Cortex of kidney (tissue), 1 donor: Measurements from ENCODE around the gene HIPK4.
A peak's percentile ranks its signal among the peaks of the same experiment; 100 is the strongest.
"Not testable (repeated sequence)": the region's sequence is repeated elsewhere in the genome, so short reads cannot be mapped to it uniquely, and the experiment has no call there.

Experiments
- DNase-seq: peaks from one replicate; lab custom pipeline; 2025; lab: John Stamatoyannopoulos, UW

HIPK4 gene, protein sequence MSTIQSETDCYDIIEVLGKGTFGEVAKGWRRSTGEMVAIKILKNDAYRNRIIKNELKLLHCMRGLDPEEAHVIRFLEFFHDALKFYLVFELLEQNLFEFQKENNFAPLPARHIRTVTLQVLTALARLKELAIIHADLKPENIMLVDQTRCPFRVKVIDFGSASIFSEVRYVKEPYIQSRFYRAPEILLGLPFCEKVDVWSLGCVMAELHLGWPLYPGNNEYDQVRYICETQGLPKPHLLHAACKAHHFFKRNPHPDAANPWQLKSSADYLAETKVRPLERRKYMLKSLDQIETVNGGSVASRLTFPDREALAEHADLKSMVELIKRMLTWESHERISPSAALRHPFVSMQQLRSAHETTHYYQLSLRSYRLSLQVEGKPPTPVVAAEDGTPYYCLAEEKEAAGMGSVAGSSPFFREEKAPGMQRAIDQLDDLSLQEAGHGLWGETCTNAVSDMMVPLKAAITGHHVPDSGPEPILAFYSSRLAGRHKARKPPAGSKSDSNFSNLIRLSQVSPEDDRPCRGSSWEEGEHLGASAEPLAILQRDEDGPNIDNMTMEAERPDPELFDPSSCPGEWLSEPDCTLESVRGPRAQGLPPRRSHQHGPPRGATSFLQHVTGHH

DNA sequence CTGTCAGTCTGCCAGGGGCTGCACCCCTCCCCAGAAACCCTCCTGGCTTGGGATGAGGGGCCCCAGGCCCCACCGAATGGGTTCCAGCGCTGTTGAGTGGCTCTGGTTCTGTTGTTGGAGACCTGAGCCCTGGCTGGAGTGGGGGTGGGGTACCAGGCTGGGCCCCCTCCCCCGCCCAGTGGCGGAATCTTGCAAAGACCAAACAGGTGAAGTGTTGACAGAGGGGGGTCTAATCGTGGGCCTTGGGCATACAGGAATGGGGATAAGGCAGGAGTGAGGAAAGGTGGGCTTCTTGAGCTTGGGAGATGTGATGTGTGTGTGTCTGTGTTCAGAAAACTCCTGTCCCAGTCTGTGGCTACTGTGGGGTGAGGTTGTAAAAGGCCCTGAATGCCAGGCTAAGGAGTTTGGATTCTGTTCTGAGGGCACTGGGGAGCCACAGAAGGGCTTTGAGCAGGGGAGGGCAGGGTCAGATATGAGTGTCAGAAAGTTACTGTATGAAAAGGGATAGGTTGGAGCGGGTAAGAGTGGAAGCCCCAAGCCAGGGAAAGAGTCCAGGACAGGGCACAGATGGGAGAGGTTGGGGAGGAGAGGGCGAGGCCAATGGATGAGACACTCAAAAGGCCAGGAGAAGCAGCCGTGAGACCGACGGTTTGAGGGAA is at the start of gene HIPK4:
Gene HIPK4, minus strand, starts transcription at position 98 of the 659 bp plus-strand sequence. CDS start 279 bp downstream, outside the sequence.
- no peak for DNase-seq

DNA sequence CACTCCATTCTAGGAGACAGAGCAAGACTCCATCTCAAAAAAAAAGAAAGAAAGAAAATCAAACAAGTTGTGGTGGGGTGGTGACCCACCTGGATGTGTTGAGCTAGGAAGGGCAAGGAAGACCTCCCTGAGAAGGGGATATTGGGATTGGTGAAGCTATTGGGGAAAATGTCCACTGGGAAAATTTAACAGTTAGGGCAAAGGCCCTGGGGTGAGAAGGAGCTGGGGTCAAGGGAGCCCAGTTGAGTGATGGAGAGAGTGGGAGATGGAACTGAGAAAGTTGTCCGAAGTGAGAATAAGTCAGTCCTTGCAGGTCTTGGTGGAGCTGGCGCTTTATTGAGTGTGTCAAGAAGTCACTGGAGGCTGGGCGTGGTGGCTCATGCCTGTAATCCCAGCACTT is 48.3 kb upstream of the HIPK4 start:
- no peak for DNase-seq

DNA sequence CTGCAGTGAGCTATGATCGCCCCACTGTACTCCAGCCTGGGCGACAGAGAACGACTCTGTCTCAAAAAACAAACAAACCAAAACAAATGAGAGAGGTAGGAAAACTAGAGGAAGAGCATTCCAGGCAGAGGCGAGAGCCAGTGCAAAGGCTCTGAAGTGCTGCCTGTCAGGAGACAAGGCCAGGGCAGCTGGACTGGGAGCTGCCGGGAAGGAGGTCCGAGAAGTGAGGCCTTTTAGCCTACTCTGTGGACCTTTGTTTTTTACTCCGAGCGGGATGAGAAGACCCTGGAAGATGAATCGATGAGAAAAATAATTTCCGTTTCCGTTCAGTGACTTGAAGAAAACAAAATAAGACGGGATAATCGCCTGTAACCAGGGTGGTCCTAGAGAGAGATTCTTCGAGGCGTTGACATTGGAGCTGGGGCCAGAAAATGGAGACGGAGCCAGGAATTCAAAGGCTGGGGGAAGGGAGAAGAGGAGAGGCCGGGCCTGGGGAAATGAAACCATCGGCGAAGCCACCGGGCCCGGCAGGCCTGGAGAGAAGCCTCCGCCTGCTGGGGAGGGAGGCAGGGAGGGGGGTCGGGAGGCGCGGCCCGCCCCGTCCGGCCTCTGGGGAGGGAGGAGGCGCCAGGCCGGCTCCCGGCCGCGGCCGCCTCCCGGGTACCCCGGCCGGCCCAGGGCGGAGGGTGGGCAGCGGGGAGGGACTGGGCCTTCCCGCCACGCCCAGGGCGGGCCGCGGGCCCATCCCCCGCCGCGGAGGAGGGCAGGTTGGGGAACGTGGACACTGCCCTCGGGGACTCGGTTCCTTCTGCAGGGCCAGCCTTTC is 43.6 kb upstream of the HIPK4 start:
- peak; percentile 70 for DNase-seq

DNA sequence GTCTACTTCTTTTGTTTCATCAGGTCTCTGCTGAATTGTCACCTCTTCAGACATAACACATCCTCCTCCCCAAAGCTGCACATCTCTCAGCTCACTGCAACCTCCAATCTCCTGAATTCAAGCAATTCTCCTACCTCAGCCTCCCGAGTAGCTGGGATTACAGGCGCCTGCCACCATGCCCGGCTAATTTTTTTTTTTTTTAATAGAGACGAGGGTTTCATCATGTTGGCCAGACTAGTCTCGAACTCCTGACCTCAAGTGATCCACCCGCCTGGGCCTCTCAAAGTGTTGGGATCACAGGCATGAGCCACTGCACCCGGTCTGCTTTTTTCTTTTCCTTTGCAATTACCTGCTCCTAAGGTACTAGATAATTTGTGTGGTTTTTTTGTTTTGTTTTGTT is 42.8 kb upstream of the HIPK4 start:
- not testable (repeated sequence) for DNase-seq

DNA sequence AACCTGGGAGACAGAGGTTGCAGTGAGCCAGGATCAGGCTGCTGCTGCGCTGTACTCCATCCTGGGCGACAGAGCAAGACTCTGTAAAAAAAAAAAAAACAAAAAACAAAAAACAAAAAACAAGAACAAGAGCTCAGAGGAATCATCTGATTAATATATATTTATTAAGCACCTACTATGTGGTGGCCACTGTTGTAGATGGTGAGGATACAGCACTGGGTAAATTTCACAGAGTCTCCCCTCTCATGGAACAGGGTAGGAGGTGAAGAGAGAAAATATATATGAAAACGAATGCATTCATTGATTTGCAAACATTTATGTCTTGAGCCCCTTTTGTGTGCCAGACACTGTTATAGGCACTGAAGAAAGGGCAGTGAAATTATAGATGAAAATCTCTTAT is 41.7 kb upstream of the HIPK4 start:
- DNase-seq = no peak

DNA sequence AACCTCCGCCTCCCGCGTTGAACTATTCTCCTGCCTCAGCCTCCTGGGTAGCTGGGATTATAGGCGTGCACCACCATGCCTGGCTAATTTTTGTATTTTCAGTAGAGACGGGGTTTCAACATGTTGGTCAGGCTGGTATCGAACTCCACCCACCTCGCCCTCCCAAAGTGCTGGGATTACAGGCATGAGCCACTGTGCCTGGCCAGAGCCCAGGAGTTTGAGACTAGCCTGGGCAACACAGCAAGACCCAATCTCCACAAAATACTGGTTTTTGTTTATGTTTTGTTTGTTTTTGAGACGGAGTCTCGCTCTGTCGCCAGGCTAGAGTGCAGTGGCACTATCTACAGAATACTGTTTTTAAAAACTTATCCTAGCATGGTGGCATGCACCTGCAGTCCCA is 40.3 kb upstream of the HIPK4 start:
- DNase-seq = not testable (repeated sequence)

DNA sequence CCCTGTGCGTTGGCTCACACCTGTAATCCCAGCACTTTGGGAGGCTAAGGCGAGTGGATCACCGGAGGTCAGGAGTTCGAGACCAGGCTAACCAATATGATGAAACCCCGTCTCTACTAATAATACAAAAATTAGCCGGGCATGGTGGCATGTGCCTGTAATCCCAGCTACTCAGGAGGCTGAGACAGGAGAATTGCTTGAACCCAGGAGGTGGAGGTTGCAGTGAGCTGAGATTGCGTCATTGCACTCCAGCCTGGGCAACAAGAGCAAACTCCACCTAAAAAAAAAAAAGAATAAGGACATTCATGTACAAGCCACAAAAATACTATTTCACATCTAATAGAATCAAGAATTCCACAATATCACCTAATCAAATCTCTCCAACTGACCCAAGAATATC is 38.2 kb upstream of the HIPK4 start:
- not testable (repeated sequence) for DNase-seq

DNA sequence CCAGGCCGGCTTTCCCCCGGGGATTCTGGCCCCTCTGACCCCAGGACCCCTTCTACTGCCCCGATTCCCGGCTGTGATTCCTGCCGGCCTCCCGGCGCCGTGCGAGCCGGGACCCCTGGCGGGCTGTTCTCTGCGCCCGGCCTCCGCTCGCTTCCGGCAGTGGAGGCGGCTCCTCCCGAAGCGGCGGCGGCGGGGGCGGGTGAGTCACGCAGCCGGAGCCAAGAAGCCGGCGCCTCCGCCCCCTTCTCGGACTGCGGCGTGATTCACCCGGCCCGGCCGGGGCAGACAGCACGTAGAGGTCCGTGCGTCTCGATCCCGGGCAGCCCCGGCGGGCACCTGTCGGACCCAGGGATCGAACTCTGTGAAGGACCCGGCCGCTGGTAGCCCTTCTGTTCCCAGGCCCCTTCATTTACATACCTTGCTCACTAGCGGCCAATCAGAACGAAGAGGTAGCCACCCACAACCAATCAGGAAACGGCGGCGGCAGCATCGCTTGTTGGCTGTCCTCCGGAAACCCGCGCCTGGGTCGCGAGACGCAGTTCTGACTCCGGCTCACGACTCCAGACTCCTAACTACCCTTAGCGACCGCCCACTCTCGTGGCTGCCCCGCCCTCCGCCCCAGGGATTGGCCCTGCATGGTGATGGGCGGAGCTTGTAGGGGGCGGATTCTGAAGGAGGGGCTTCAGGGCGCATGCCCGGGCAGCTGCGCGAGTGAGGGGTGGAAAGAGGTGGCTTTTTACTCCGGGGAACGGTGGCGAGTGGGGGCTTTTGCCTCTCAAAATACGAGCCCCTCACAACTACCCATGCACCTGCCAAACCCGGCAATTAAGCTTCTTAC is 35.7 kb upstream of the HIPK4 start, which contains the start of gene SERTAD1:
Gene SERTAD1, minus strand, starts transcription at position 543 of the 838 bp plus-strand sequence. CDS start 2,446 bp downstream, outside the sequence.
- peak; percentile 88 for DNase-seq

DNA sequence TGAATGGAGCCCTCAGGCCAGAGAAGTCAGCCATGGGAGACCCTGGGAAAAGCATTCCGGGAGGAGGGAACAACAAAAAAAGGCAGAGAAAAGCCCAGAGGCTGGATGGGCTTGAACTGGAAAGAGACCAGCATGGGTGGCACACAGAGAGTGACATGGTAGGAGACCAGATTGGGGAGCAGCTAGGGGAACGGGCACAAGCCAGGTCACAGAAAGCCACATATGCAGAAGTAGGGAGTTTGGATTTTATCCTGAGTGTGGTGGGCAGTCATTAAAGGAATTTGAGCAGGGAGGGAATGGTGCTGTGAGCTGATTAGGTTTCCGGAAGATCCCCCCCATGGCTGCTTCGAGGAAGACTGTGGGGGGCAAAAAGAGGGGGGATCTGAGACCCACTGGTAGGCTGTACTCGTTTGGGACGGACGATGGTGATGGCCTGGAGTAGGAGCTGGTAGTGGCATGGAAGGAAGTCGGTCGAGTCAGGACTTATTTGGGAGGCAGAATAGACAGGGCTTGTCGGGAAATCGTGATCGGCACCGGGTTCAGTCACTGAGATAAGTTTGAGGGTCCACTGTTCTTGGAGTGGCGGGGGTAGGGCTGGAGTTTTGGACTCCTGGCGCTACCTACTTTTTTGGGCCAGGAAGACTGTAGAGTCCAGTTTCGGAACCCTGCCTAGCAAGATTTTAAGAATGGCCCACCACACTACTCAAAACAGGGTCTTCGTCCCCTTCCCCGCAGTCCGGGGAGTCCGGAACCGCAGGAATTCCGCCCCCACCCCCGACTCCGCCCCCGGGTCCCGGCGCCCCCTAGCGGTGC is 34.9 kb upstream of the HIPK4 start:
- no peak for DNase-seq

DNA sequence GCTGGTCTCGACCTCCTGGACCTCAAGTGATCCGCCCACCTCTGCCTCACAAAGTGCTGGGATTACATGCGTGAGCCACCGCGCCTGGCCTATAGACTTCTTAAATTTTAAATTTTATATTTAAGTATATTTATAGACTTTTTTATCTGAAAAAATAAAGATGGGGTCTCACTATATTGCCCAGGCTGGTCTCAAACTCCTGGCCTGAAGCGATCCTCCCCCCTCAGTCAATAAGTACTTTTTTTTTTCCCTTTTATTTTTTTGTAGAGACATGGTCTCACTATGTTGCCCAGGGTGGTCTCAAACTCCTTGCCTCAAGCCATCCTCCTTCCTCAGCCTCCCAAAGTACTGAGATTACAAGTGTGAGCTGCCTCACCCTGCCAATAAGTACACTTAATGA is 34.0 kb upstream of the HIPK4 start:
- no peak for DNase-seq

DNA sequence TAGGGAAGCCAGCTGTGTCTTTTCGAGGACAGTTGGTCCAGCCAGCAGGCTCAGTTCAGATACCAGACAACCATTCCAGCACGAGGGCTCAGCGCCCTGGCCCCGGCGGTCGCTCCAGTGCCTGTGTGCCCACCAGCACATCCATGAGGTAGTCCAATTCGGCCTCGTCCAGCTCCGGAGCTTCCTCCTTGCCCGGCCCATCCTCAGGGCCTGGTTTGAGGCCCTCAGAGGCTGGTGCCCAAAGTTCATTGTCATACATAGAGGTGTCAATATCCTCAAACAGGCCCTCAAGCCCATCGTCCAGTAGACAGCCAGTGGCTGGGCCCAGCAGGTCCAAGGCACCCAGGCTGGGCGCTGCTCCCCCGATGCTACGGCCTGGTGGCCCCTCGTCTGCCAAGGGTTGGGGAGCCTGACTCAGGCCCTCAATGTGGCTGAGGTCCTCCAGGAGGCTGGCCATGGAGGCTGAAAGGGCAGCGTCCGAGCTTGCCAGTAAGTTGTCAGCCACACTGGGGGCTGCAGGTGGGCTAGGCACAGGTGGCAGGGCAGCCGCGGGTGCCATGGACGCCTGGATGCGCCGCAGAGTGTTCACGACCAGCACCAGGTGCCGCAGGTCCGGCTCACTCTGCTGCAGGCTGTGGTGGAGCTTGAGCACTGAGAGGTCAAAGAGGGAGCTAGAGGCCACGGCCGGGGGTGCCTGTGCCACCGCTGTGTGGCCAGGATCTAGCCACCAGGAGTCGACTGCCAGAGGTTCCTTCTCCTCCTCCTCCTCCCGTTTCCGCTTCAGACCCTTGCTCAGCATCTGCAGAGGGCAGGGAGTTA is 33.0 kb upstream of the HIPK4 start:
- no peak for DNase-seq

DNA sequence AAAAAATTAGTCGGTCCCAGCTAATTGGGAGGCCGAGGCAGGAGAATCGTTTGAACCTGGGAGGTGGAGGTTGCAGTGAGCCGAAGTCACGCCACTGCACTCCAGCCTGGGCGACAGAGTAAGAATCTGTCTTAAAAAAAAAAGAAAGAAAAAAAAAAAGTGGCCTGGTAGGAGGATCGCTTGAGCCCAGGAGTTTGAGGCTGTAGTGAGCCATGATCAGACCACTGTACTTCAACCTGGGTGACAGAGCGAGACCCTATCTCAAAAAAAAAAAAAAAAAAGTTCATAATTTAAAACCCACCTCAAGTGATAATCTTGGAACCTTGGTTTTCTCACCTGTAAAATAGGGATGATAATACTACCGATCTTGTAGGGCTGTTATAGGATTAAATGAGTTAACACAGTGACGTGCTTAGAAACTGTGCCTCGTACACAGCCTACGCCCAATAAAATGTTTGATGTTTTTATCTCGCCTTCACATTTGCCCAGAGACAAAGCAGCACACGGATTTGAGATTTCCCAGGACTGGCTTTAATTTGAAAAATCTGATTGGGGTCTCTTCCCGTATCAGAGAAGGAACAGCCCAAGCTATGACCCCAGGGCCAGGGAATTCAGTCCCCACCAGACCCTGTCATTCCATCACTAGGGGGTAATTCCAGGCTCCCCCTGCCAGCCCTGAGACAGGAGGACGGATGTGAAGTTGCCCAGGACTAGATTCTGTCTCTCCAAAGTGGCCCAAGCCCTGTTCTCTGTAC is 32.2 kb upstream of the HIPK4 start:
- no peak for DNase-seq

DNA sequence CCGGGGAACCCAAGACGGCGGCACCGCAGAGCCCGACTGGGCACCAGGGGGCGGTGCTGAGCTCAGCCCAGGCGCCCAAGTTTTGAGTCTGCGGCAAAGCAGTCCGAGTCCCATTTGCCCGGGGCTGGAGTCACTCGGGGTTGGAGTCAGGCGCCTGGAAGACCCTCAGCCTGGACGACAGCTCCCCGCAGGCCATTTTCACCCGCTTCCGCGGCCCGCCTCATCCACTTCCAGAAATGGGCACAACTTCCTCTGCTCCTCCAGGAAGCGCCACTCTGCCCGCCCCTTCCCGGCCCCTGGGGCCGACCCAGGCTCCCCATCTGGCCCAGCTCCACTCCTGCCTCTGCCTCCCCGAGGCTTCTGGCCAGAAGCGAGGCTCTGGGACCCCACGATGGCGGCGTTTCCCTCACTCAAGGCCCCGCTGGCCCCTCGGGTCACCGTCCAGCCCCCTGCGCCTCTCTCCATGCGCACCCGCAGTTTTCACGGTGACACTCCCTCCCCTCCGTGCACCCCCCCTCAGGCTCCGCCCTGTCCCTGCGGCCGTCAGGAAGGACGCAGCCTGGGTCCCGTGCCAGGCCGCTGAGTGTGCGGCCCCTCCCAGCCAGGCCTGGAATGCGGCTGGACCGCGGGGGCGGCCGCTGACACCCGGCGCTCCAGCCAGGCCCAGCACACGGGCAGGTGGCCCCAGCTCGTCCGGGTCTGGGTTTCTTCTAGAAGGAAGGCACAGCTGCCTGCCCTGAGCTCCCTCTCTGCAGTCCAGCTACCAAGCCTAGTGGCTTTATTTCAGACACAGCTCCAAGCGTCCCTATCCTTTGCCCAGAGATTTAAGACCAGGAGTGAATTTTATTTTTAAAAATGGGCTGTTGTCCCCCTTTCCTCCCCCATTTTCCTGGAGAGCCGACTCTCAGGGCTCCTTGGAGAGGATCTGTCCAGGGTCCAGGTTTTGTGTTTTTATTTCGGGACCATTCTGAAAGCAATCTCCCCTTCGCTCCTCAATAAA is 31.1 kb upstream of the HIPK4 start:
- DNase-seq = peak; percentile 62

DNA sequence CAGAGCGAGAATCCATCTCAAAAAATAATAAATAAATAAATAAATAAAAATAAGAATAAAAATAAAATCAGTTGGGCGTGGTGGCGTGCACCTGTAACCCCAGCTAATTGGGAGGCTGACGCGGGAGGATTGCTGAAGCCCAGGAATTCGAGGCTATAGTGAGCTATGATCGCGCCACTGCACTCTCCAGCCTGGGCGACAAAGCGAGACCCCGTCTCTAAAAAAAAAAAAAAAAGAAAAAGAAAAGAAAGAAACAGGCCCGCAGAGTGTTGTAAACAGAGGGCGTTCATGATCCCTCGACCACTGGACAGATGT is 30.4 kb upstream of the HIPK4 start:
- DNase-seq = no peak

DNA sequence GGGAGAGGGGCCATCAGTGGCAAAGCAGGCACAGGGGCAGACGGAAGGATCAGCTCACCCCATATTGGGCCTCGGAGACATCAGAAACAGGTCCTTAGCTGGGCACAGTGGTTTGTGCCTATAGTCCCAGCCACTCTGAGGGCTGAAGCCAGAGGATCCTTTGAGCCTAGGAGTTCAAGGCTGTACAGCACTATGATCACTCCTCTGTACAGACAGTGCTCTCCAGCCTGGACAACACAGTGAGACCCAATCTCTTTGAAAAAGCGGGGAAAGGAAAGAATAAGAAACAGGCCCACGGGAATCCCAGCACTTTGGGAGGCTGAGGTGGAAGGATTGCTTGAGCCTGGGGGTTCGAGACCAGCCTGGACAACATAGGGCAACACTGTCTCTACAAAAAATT is 29.8 kb upstream of the HIPK4 start:
- no peak for DNase-seq

DNA sequence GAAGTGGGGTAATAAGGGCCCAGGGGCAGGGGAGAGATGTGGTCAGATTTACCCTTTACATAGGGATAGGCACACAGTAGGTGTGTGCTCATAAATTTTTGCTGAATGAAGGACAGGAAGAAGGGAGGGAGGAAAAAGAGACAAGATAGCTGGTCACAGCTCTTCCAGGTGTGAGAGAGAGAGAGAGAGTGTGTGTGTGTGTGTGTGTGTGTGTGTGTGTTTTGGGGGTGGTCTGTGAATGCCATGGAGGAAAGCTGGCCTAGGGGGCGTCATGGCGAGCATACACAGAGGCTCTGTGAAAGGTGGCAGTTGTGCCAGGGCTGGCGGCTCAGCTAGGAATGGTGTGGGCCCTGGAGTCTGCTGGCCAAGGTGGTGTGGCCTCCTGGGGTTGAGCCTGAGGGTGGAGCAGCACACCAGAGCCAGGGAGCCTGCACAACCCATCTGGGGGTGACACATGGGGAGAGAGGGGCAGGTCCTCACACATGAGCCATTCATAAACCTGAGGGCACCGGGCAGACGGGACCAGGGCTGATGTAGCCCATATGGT is 29.2 kb upstream of the HIPK4 start:
- no peak for DNase-seq

DNA sequence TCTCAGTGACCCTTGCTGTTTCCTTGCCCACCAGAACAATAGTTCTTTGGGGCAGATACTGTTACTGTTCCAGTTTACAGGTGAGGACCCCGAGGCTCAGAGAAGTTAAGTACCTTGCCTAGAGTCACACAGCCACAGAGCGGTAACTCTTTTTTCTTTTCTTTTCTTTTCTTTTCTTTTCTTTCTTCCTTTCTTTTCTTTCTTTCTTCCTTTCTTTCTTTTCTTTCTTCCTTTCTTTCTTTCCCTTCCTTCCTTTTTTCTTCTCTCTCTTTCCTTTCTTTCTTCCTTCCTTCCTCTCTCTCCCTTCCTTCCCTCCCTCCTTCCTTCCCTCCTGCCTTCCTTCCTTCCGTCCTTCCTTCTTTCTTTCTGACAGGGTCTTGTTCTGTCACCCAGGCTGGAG is 28.1 kb upstream of the HIPK4 start:
- DNase-seq = no peak
